Thyroid gland (tissue), 4 donors: ENCODE measurements around the gene NF1. TPM values are rescaled to one million over a fixed set of nuclear protein-coding genes. Genes with fewer than 3 reads are reported as not detected.

Experiments used
- DNase-seq, 2 donors: peaks; one replicate each; pipeline ENCODE4 v3.0.0-alpha.2; 2019
- H3K27ac ChIP-seq, 3 donors: fragments of 200-600 bp; sonication (generic); 1 replicate in 2 of 3; 2 replicates in 1 of 3; pipeline ENCODE4 v1.5.1; 2016 to 2019; ENCODE audit warnings: mild to moderate bottlenecking in 1 of 3, moderate library complexity in 1 of 3
- H3K27me3 ChIP-seq: fragments of 200-600 bp; sonication (generic); one replicate; pipeline ENCODE4 v1.5.1; 2019
- H3K36me3 ChIP-seq, 2 donors: fragments of 200-600 bp; sonication (generic); one replicate each; pipeline ENCODE4 v1.5.1; 2016 to 2019
- H3K4me1 ChIP-seq, 2 donors: fragments of 200-600 bp; sonication (generic); one replicate each; pipeline ENCODE4 v1.5.1; 2017 to 2019
- H3K4me3 ChIP-seq, 3 donors: fragments of 200-600 bp; sonication (generic); replicated peaks in 1 of 3; 1 replicate in 2 of 3; 2 replicates in 1 of 3; pipeline ENCODE4 v1.5.1; 2016; ENCODE audit warnings: mild to moderate bottlenecking in 1 of 3
- H3K9me3 ChIP-seq: fragments of 200-600 bp; sonication (generic); one replicate; pipeline ENCODE4 v1.5.1; 2017
- POLR2A ChIP-seq, 2 donors: fragments of 450-650 bp; IDR thresholded peaks; one replicate each; pipeline ENCODE4 v1.6.1; 2017; ENCODE audit warnings: antibody characterized with exemption in 2 of 2, mild to moderate bottlenecking in 2 of 2, moderate library complexity in 1 of 2
- WGBS, 2 donors: methylation state at CpG; one replicate each; pipeline ENCODE4 v1.1.5; 2017; 5-methylcytosine and 5-hydroxymethylcytosine counted together
- intact Hi-C: fragments of 100-400 bp; cut with DNase I; formaldehyde crosslinking; loops from one replicate; pipeline ENCODE4 v1.15.1; 2023
- total RNA-seq, 4 donors: library from RNA; depleted of rRNA; stranded (reverse); fragments of >200 nt; gene quantifications; one replicate each; pipeline ENCODE4 v1.2.3, GENCODE V29; 2016
- TF ChIP-seq, protein P1 (sequence below), 6 experiments: fragments of 200-600 bp in 3 of 6; fragments of 450-650 bp in 3 of 6; sonication (generic) in 3 of 6; IDR thresholded peaks; one replicate each; pipeline ENCODE4 v1.5.1; 2016 to 2019; ENCODE audit warnings: antibody characterized with exemption in 6 of 6, mild to moderate bottlenecking in 2 of 6, inconsistent platforms in 1 of 6, moderate library complexity in 1 of 6

The NF1 gene
- total RNA-seq, 4 donors from 2014 or later = 102 to 208 (median 129) TPM

DNA sequence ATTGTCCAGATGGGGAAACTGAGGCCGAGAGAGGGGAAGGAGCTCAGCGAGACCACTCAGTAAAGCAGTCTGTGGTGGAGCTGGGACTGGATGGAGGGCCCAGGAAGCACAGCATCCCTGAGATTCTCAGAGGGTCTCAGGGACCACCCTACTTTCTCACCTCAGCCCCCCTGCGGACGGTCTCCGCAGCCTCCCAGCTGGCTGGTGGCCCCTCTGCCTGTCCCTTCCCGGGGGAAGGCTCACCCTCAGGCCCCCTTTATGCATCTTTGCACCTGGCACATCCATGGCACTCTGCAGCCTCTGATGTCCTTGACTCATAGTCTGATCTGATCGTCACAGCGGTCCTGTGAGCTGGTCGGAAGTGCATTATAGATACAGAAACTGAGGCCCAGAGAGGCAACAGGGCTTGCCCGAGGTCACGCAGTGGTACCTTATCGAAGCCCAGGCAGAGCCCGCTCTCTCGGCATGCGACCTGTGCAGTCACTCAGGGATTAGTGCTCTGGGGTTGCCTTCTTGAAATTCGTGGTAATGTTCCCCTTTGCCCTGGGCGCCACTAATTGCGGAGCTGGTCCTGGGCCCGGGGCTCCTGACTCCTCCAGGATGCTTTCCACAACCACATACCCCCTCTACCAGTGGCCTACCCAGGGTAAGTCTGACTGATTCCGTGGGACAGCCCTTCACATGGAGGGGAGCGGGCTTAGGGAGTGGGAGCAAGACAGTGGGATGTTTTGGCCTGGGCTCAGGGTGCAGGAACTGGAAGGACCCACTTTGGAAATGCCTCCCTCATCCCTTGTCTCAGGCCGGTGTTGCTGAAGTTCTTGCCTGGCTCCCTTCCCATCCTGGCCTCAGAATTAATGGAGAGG lies 321.1 kb downstream of the NF1 start:
- Histone ChIP-seq H3K4me1 (no peaks in the 10 kb centered on the region), H3K4me3 (no peak overlapping the region), H3K27ac (no peak overlapping the region), H3K36me3 (no peaks in the 10 kb centered on the region), H3K27me3 (no peaks in the 10 kb centered on the region), H3K9me3 (no peaks in the 10 kb centered on the region)
- WGBS, 2 donors = 86 to 91% methylated on average over 16 to 21 of the region's 22 CpGs
- intact Hi-C loops = no loop called here
- no peak for DNase-seq
- no peak for TF ChIP-seq POLR2A (IDR thresholded peaks at IDR 0.05)
- TF ChIP-seq, protein P1, sequence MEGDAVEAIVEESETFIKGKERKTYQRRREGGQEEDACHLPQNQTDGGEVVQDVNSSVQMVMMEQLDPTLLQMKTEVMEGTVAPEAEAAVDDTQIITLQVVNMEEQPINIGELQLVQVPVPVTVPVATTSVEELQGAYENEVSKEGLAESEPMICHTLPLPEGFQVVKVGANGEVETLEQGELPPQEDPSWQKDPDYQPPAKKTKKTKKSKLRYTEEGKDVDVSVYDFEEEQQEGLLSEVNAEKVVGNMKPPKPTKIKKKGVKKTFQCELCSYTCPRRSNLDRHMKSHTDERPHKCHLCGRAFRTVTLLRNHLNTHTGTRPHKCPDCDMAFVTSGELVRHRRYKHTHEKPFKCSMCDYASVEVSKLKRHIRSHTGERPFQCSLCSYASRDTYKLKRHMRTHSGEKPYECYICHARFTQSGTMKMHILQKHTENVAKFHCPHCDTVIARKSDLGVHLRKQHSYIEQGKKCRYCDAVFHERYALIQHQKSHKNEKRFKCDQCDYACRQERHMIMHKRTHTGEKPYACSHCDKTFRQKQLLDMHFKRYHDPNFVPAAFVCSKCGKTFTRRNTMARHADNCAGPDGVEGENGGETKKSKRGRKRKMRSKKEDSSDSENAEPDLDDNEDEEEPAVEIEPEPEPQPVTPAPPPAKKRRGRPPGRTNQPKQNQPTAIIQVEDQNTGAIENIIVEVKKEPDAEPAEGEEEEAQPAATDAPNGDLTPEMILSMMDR (IDR thresholded peaks at IDR 0.05) = no peak

DNA sequence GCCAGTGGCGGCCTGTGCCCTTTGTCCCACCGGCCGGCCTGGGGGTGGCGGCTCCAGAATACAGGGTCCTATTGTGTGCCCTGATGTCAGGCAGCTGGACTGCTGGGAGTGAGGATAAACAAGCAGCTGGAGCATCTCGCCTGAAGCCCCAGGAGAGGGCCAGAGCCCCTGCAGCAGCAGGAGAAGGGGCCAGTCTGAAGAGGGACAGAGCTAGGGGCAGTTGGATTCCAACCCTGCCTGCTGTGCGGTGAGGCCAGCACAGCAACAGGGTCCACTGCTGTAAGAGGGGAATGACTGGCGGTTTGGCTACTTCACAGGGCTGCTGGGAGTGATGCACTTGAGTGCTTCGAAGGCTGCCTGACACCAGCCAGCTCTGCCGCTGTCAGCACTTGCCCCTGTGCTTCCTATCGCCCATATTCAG lies 321.7 kb downstream of the NF1 start:
- H3K9me3 ChIP-seq = no peaks in the 10 kb centered on the region
- intact Hi-C loops = no loop called here
- no peaks in the 10 kb centered on the region for H3K4me1 ChIP-seq
- no peaks in the 10 kb centered on the region for H3K36me3 ChIP-seq
- H3K4me3 ChIP-seq = no peak overlapping the region
- no peak for TF ChIP-seq POLR2A (IDR thresholded peaks at IDR 0.05)
- TF ChIP-seq, protein P1 (IDR thresholded peaks at IDR 0.05) = no peak
- DNase-seq = no peak
- H3K27me3 ChIP-seq = no peaks in the 10 kb centered on the region
- no peak overlapping the region for H3K27ac ChIP-seq
- WGBS, 2 donors = 49 to 54% methylated on average over 9 to 10 of the region's 10 CpGs

DNA sequence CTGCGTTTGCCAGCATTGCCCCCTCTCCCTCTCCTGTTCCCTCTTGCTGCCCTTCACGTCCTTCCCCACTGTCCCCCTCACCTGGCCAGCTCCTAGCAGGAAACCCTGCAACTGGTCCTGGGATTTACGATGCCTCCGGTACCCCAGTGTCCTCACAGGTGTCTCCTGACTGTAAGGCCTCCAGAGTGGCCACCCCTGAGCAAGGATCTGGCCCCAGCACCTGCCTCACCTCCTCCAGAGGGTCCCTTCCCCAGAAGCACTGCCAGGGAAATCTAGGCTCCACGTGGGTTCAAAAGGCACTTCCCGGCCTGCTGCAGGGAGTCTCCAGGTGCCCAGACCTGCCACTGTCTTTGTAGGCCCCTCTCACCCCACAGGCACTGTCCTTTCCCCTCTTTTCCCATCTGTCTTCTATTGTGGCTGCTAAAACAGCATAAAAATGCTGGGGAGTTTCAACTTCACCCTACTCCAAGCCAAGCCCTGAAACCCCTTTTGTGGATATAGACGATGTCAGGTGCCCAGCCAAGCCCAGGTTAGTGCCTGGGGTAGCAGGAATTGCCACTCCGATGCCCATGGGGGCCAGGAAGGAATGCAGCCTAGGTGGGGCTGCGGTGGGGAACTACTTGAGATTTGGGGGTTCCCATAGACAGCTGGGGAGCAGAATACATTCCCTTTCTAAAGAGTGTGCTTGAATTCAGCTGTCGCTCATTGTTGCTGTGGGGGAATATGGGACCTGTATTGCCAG lies 322.4 kb downstream of the NF1 start:
- H3K36me3 ChIP-seq = no peaks in the 10 kb centered on the region
- no peaks in the 10 kb centered on the region for H3K9me3 ChIP-seq
- H3K4me1 ChIP-seq = no peaks in the 10 kb centered on the region
- intact Hi-C loops = no loop called here
- H3K4me3 ChIP-seq = no peak overlapping the region
- TF ChIP-seq, protein P1 (IDR thresholded peaks at IDR 0.05) = no peak
- TF ChIP-seq POLR2A (IDR thresholded peaks at IDR 0.05) = no peak
- 80 to 82% methylated on average over 10 of the region's 10 CpGs for WGBS, 2 donors
- no peak for DNase-seq
- no peaks in the 10 kb centered on the region for H3K27me3 ChIP-seq
- H3K27ac ChIP-seq = no peak overlapping the region

DNA sequence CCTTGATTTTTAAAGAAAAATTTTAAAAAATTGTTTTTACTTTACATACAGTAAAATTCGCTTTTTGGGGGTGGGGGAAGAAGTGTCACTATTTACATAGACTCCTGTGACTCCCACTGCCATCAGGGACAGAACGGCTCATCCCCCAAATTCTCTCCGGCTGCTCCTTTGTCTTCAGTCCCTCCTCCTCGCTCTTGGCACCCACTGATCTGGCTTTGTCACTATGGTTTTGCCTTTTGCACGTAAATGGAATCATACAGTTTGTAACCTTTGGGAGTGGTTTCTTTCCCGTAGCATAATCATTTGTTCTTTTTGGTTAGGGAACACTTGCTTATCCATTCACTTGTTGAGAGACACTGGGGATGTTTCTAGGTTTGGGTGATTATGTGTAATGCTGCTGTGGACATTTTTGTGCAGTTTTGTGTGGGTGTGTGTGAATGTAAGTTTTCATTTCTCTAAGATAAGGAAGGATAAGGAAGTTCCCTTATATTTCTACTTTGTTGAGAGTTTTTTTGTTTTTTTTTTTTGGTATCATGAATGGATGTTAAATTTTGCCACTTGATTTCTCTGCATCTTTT lies 324.1 kb downstream of the NF1 start:
- H3K4me3 ChIP-seq = no peak overlapping the region
- no peak for TF ChIP-seq POLR2A (IDR thresholded peaks at IDR 0.05)
- TF ChIP-seq, protein P1 (IDR thresholded peaks at IDR 0.05) = no peak
- H3K9me3 ChIP-seq = no peaks in the 10 kb centered on the region
- H3K36me3 ChIP-seq = no peaks in the 10 kb centered on the region
- H3K27me3 ChIP-seq = no peaks in the 10 kb centered on the region
- no peak for DNase-seq
- WGBS, 2 donors = 42 to 43% methylated on average over 6 of the region's 6 CpGs
- H3K27ac ChIP-seq = no peak overlapping the region
- intact Hi-C loops = no loop called here
- no peaks in the 10 kb centered on the region for H3K4me1 ChIP-seq
